Renal pelvis (tissue), 4 donors: Measurements from ENCODE around the gene PDF. TPM values are rescaled to one million over a fixed set of nuclear protein-coding genes. Genes with fewer than 3 reads are reported as not detected.
"Not testable (repeated sequence)": the region's sequence is repeated elsewhere in the genome, so short reads cannot be mapped to it uniquely, and the experiment has no call there.

Experiments
- DNase-seq: peaks from one replicate; pipeline ENCODE4 v3.0.0-alpha.2; 2013
- polyA plus RNA-seq, 3 donors: library from polyadenylated mRNA; unstranded; fragments of 120-200 nt; gene quantifications; one replicate each; pipeline ENCODE4 v1.2.1, GENCODE V29; 2013; ENCODE audit not compliant: insufficient read length in 3 of 3

Gene PDF
- polyA plus RNA-seq, 3 donors, result 7.6 to 9.5 (median 8.1) TPM

DNA sequence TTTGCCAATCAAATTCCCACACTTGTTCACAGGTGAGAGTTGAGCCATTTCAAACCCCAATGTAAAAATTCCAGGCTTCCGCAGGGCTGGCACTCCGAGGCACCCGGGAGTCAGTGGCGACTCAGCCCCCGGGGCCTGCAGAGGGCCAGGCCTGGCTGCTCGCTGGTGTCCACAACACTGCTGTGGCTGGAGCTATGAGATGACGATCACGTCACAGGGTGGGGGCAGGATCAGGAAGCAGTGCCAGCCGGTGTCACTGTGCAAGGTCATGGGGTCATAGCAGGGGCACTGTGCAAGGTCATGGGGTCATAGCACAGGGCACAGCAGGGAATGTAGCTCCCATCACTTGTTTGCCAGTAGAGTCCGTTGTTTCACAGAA is 11.5 kb downstream of the PDF start:
- no peak for DNase-seq

GRCh38 chr16:69318177-69318910 is 12.0 kb downstream of the PDF start:
- DNase-seq, result no peak

DNA sequence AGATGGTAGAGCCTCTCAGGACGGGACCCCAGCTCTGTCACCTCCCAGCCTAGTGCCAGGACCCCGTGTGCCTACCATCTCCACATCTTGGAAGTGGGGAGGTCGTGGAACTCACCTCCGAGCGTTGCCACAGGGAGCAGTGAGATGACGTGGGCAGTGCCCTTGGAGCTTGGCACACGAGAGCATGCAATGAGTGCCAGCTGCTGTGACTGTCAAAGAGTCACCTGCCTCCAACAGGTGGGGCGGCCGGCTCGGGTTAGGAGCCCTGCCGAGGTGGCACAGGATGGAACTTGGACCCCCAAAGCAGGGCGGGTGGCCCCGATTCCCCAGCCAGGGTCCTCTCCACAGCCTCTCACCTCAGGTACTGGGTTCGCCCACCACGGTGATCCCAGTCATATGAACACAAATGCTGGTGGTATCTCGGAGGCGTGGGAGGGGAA is 13.8 kb downstream of the PDF start:
- DNase-seq, result no peak

- DNase-seq, result no peak
Measured at GRCh38 chr16:69315486-69316311, 14.7 kb downstream of the PDF start.

DNA sequence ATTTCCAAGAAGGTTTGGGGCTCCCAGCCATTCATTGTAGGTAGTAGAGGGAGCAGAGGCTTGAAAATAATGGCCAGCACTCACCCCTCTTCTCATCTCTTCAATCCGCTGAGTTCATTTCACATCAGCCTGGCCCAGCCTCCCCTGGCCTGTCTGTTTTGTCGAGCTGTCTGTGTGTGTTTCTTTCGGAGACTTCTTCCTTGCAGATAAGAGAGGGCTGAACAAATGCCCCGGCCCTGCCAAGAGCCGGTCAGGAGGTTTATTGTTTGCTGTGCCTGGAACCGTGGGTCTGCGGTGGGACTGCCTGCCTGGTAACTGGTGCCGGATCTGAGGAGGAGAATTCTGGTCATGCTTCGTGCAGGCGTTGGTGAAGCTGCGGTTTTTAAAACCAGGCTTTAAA is 15.9 kb downstream of the PDF start:
- no peak for DNase-seq

GRCh38 chr16:69313469-69313868 is 16.9 kb downstream of the PDF start:
- DNase-seq, result no peak

DNA sequence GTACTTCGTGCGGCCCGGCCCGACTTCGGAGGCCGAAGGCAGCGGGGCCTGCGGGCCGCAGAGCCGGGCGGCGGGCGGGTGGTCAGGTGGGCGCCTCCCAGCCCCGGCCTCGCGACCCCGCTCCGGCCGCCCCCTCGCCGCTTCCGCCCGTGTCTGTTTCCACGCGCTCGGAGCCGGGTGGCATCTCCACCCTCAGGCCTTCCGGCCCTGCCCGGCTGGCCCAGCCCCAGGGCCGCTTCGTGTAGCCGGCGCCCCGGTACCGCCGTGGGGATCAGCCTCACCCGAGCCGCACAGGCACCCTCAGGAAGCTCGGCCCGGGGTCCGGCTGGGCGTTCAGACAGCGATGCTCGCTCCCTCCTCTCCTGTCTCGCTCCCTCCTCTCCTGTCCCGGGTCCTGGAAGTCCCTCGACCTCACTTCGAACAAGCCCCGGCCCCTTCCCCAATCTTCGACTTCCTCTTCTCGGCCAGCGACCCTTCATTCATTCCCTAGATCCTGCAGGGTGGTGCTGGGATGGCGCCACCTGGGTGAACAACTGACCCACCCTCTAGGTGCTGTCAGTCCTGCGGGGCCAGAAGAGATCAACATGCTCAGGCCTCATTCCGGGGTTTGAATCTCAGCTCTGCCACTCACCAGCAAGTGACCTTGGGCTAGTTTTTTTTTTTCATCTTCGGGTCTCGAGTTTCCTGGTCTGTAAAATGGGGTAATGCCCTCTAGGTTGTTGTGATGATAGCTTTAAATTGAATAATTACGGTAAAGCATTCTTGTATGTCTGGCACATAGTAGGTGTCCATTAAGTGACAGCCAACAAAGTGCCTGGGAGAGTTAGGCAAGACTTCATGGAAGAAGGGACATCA is 18.6 kb downstream of the PDF start:
- DNase-seq, result no peak

DNA sequence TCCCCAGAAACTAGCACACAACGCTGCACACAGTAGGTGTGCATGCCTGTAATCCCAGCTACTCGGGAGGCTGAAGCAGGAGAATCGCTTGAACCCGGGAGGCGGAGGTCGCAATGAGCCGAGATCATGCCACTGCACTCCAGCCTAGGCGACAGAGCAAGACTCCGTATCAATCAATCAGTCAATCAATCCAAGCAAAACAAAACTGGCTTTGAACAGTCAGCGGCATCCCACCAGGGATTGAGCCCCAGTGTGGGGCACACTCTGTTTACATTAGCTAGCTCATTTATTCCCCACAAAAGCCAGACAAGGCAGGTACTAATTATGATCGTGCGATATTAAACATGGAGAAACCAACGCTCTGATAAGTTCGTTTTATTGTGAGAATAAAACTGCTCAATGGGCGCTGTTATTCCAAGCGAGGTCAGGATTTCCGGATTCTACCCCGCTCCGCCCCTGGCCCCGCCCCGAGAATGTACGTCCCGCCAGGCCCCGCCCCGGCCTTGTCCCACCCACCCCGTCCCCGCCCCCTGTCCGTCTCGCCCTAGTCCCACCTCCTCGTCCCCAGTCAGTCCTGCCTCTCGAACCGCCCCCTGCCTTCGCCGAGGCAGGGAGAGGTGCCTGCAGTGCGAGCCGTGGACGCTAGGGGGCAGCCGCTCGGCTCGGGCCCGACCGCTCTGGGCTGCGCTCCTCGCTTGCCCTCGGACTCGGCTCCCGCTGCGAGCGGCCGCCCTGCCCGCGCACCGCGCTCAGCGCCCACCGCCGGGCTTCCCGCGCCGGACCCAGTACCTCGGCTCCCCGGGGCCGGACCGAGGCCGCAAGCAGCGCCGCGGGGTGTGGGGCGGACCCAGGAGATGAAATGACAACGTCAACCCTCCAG is 19.5 kb downstream of the PDF start, which contains the start of gene VPS4A:
TSS of gene VPS4A (plus strand) at position 698 of the 880 bp plus-strand sequence. CDS start at position 860, 162 bp downstream.
- DNase-seq, result peak; percentile 95

- no peak for DNase-seq
Measured at GRCh38 chr16:69309316-69309715, 21.1 kb downstream of the PDF start.

DNA sequence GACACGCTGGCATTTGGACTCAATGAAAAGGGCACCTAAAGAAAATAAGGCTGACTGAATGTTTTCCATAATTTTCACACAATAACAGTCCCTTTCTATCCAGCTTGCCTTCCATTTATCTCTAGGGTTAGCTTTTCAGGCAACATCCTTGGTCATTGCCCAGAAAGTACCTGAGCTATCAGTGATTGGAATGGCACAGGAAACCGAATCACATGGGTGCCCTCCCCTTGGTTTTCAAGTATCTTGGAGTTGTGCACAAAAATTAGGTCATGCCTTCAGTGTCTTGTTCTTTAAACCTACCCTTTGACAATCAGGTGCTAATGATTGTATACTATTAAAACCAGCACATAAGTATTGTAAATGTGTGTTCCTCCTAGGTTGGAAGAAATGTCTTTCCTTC is 22.5 kb downstream of the PDF start:
- no peak for DNase-seq

- DNase-seq, result no peak
Measured at GRCh38 chr16:69307091-69307490, 23.3 kb downstream of the PDF start.

DNA sequence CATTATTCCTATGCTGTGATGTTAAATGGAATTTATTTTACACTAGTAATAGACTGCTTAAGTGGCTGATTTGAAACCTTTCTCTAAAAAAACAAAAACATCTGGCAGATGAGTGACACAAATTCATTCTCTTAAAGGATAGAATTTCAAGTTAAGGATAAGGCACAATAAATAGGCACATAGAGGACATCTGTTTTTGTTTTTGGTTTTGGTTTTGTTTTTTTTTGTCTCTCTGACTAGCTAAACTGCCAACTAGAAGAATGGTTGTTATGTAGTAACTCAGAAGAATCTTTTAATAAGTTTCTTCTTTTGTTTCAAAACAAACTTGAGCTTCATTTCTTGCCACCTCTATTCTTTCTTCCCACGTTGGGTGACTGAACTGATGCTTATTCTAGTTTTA is 24.4 kb downstream of the PDF start:
- no peak for DNase-seq

- no peak for DNase-seq
Measured at GRCh38 chr16:69302301-69302700, 28.1 kb downstream of the PDF start.

DNA sequence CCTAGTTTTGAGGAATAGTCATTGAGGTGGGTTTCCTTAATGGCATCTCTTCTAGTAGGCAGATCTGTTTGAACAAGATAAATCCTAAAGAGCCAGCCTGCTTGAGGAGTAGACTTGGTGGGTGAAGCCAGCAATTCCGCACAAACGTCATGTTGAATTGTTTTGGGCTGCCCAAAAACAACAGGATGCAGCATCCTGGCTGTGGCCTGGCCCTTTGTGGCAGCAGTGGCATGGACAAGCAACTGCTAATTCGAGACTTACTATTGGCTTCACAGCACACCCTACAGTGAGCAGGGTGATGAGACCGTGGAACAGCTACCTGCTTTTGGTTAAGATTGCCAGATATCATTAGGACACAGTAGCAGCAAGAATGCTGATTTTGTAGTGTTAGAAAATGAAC is 28.5 kb downstream of the PDF start:
- no peak for DNase-seq

DNA sequence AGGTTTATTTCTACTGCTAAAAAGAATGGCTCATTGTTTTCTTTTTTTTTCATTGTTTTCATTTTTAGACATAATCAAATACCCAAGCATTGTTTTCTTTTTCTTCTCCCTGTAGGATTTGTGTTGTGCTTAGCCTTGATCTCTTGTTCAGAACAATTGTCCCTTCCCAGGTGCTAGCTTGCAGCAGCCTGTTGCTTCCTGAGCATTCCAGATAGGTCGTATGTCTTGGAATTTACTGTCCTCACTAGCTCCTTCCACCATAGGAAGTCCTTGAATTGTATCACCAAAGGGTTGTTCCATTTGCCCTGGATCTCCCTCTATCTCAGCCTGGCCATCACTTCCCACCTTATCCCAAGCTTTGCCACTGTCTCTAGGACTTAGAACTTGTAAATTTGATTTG is 29.2 kb downstream of the PDF start:
- no peak for DNase-seq

DNA sequence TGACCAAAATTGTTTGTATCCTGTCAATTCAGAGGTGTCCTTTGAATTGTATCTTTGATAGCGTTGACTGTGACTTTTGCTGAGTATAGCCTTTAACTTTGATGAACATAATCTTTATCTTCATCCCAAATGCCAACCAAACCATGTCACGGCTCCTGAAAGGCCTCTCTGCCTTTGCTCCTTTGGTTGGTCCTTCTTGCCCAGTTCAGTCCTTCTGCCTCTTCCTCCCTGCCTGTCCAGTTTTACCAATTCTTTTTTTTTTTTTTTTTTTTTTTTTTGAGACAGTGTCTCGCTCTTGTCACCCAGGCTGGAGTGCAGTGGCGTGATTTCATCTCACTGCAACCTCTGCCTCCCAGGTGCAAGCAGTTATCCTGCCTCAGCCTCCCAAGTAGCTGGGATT is 32.1 kb downstream of the PDF start:
- no peak for DNase-seq

DNA sequence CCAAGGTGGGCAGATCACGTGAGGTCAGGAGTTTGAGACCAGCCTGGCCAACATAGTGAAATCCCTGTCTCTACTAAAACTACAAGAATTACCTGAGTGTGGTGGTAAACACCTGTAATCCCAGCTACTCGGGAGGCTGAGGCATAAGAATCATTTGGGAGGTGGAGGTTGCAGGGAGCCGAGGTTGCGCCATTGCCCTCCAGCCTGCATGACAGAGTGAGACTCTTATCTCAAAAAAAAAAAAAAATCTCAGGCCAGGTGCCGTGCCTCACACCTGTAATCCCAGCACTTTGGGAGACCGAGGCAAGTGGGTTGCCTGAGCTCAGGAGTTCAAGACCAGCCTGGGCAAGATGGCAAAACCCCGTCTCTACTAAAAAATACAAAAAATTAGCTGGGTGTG is 33.6 kb downstream of the PDF start:
- DNase-seq, result not testable (repeated sequence)

GRCh38 chr16:69294051-69294450 is 36.3 kb downstream of the PDF start:
- DNase-seq, result no peak

DNA sequence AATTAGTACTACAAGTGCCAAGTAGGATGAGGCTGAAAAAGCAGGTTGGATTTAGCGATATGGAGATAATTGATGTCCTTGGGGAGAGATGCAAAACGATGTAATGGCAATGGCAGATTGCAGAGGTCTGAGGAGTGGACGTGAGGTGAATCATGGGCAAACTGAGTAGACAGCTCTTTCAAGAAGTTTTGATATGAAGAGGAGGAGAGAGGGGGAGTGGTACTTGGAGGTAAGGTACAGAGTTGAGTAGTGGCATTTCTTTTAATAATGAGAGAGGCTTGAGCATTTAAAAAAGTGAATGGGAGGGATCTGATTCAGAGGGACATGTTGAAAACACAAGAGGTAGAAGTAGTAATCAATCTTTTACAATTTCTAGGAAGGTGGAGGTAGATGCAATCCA is 37.0 kb downstream of the PDF start:
- no peak for DNase-seq

GRCh38 chr16:69291657-69292056 is 38.7 kb downstream of the PDF start:
- not testable (repeated sequence) for DNase-seq
